GM19452 (cell line): ENCODE measurements around the gene S100PBP.

Source experiments
- ATAC-seq: cut with Tn5 transposase; IDR thresholded peaks from one replicate; pipeline ENCODE4 v1.9.1; 2021; ENCODE audit not compliant: unreplicated experiment

The S100PBP gene

GRCh38 chr1:32886004-32886827 is 68.8 kb downstream of the S100PBP start, which contains the start of gene HPCA:
HPCA (plus strand) TSS chr1:32886491; CDS start chr1:32888899, 2,408 bp downstream.
- no peak for ATAC-seq

- ATAC-seq: no peak
These were observed 69.5 kb downstream of the S100PBP start for GRCh38 chr1:32886828-32887414.

- ATAC-seq: no peak
These were observed 70.2 kb downstream of the S100PBP start for GRCh38 chr1:32887623-32888022.

GRCh38 chr1:32888134-32888533 is 70.7 kb downstream of the S100PBP start:
- ATAC-seq: no peak

GRCh38 chr1:32888677-32889420 is 71.4 kb downstream of the S100PBP start:
- no peak for ATAC-seq

- ATAC-seq: no peak
These were observed 72.4 kb downstream of the S100PBP start for GRCh38 chr1:32889731-32890278.

- no peak for ATAC-seq
These were observed 73.2 kb downstream of the S100PBP start for GRCh38 chr1:32890516-32891240.

- ATAC-seq: no peak
These were observed 73.8 kb downstream of the S100PBP start for GRCh38 chr1:32891241-32891570.

- no peak for ATAC-seq
These were observed 74.2 kb downstream of the S100PBP start for GRCh38 chr1:32891630-32892029.

GRCh38 chr1:32892368-32893197 is 75.1 kb downstream of the S100PBP start:
- ATAC-seq: no peak

GRCh38 chr1:32893198-32894018 is 76.0 kb downstream of the S100PBP start:
- ATAC-seq: no peak

GRCh38 chr1:32894019-32894600 is 76.7 kb downstream of the S100PBP start:
- ATAC-seq: no peak

- ATAC-seq: no peak
These were observed 77.2 kb downstream of the S100PBP start for GRCh38 chr1:32894681-32895080.

GRCh38 chr1:32895325-32896215 is 78.1 kb downstream of the S100PBP start:
- ATAC-seq: no peak

GRCh38 chr1:32896451-32896850 is 79.0 kb downstream of the S100PBP start:
- ATAC-seq: no peak

- ATAC-seq: no peak
These were observed 79.9 kb downstream of the S100PBP start for GRCh38 chr1:32897082-32898049.

- ATAC-seq: no peak
These were observed 80.6 kb downstream of the S100PBP start for GRCh38 chr1:32898056-32898455.
